C4-2B (cell line): ENCODE results near the gene ROR2.

Experiments used
- H3K27ac ChIP-seq: fragments of 450-650 bp; 2 replicates; pipeline ENCODE4 v1.5.1; 2017
- ZFX ChIP-seq: fragments of 450-650 bp; IDR thresholded peaks from 2 replicates; pipeline ENCODE4 v1.6.1; 2017
- TF ChIP-seq, protein P1 (sequence below): fragments of 450-650 bp; conservative IDR thresholded peaks from 2 replicates; pipeline ENCODE4 v1.5.1; 2017; ENCODE audit warnings: mild to moderate bottlenecking

The ROR2 gene

DNA sequence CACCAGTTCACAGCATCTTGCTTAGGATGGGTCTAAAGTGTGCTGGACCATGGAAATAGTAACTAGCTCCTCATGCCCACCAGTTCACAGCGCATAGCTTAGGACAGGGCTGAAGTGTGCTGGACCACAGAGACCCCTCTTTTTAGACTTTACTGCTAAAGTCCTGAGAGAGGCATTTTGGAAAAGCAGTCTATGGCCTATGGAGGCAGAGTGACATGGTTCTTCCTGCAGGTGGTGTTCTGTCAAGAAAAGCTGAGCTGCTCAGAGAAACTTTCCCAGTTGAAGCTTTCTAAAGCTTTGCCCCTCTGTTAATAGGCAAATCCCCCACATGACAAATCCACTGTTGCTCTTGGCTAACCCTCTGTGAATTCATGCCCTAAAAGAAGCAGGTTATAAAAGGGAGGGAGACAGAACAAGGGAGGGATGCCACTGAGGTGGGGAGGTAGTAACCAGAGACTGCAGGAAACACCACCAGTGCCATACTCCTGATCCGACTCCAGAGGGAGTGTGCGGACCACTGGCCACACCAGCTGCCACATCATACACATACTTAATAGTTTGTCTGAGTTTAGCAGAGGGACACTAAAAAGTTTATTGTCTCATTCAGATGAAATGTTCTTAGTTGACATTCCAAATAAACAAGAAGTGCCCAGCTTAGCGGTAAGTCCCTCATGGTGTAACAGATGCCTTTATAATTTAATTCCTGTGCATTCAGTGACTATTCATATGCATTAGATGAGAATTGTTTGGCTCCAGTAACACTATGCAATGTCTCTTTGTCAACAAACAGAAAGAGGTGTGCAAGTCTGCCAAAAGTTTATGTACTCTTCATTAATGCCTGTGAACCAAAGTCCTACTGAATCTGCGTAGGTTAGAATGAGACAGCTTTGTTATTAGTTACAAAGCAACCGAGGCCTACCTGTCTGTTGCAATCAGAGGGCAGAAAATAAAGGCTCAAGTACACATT lies 290.2 kb downstream of the ROR2 start:
- TF ChIP-seq, protein P1, sequence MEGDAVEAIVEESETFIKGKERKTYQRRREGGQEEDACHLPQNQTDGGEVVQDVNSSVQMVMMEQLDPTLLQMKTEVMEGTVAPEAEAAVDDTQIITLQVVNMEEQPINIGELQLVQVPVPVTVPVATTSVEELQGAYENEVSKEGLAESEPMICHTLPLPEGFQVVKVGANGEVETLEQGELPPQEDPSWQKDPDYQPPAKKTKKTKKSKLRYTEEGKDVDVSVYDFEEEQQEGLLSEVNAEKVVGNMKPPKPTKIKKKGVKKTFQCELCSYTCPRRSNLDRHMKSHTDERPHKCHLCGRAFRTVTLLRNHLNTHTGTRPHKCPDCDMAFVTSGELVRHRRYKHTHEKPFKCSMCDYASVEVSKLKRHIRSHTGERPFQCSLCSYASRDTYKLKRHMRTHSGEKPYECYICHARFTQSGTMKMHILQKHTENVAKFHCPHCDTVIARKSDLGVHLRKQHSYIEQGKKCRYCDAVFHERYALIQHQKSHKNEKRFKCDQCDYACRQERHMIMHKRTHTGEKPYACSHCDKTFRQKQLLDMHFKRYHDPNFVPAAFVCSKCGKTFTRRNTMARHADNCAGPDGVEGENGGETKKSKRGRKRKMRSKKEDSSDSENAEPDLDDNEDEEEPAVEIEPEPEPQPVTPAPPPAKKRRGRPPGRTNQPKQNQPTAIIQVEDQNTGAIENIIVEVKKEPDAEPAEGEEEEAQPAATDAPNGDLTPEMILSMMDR: peak; percentile 84
- TF ChIP-seq ZFX: no peak

DNA sequence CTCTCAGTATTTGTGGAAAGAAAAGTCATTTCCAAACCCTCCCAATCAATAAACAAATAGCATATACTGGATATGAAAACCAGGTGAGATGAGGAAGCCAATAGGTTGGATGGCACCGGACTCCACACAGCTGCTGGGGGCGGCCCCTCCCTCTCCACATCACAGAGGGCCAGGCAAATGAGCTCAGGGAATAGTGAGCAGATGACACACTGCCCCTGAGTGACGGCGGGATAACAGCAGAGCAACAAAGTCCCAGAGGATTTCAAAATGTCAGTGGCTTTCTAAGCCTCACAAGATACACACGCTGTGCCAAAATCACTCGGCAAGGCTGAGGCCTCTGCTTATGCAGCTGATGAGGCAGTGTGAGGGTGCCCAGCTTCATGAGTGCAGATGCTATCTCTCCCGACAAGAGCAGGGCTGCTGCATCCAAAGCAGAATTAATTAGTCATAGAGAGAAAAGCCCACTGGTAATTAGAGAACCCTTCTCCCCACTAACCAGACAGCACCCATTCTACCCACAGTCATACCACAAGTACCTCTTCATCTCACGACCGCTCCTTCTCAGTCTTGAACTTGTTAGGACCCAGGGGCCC lies 291.4 kb downstream of the ROR2 start:
- TF ChIP-seq, protein P1: no peak
- TF ChIP-seq ZFX: no peak
- no peak overlapping the region for H3K27ac ChIP-seq

More for the DNA sequence above, 290.2 kb downstream of the ROR2 start:
- H3K27ac ChIP-seq: no peak overlapping the region

DNA sequence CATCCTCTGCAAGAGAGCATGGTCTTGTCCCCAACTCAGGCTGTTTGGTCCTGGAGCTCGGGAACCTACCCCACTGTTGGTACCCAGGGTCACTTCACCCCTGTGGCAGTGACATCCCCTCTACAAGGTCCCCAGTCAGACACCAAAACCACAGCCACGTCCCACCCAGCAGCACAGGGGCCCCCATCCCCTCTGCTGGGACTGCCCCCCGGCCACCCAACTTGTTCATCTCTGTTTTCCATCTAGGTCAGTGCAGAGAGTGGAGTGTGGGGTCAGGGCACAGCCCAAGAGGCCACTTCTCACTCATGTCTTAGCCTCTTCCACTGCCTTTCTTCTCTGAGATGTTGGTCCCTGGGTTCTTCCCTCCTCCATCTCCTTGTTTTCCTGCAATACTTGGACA lies 292.5 kb downstream of the ROR2 start:
- no peak overlapping the region for H3K27ac ChIP-seq
- TF ChIP-seq ZFX: no peak
- TF ChIP-seq, protein P1: no peak

DNA sequence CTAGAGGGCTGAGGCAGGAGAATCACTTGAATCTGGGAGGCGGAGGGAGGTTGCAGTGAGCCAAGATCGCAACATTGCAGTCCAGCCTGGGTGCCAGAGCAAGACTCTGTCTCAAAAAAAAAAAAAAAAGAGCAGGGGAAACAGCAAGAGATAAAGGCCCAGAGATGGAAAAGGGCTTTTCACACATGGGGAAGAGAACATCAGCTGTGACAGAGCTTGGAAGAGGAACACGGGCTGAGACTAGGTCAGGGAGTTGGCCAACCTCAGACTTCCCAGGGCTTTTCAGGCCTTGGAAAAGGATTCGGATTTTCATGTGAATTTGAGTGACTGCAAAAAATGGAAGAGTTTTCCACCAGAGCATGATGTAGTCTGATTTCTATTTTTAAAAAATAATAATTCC lies 294.4 kb downstream of the ROR2 start:
- TF ChIP-seq ZFX: no peak
- TF ChIP-seq, protein P1: no peak
- H3K27ac ChIP-seq: no peak overlapping the region

DNA sequence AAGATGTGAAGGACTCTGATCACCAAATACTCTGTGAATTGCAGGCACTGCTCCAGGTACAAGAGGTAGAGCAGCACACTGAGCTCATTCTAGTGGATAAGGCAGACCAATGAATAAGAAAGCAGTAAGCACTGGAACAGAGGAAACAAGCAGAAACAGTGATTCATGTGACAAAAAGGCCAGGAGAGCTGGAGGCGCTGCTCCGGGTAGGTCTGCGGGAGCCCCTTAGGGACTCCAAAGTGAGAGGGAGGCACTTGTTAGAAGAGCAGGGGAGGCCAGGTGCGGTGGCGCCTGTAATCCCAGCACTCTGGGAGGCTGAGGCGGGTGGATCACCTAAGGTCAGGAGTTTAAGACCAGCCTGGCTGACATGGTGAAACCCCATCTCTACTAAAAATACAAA lies 294.8 kb downstream of the ROR2 start:
- TF ChIP-seq, protein P1: no peak
- H3K27ac ChIP-seq: no peak overlapping the region

DNA sequence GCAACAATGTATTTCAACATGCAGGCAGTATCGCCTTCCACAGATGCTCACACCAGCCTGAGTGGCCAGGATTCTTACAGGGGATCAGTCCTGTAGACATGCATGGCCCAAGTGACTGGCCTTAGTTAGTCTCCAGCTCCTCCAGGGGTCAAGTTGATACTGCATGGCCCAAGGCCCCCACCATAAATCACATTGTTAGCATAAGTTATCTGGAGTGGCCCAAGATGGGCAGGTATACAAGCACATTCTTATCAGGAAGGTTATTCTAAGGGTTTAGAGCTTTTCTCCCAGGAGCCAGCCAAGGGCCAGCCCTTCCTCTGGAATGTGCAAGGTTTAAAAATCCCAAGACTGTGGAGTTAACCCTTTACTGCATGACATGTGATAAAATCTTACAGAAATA lies 295.5 kb downstream of the ROR2 start:
- TF ChIP-seq ZFX: no peak
- TF ChIP-seq, protein P1: no peak

DNA sequence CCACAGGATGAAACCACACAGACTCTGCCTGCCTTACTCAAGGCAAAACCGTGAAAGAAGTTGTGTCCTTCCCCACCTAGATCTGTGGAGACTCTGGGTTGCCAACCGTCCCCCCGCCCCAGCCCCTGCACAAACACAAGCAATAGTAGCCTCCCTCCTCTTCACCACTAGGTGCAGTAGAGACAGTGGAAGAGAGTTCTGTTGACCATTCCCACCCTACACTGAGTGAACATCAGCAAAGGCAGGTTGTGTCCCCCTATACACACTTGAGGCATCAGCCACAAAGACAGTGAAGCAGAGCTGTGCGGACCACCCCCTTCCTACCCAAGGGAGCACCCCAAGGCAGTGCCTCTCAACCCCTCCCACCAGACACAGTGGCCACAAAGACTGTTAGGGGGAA lies 302.7 kb downstream of the ROR2 start:
- H3K27ac ChIP-seq: no peak overlapping the region
- no peak for TF ChIP-seq ZFX
- TF ChIP-seq, protein P1: no peak

More for the DNA sequence above, 295.5 kb downstream of the ROR2 start:
- no peak overlapping the region for H3K27ac ChIP-seq
